Measurements from ENCODE around the gene TMEM132C.
"Not testable (repeated sequence)": the region's sequence is repeated elsewhere in the genome, so short reads cannot be mapped to it uniquely, and the experiment has no call there.

TMEM132C gene

DNA sequence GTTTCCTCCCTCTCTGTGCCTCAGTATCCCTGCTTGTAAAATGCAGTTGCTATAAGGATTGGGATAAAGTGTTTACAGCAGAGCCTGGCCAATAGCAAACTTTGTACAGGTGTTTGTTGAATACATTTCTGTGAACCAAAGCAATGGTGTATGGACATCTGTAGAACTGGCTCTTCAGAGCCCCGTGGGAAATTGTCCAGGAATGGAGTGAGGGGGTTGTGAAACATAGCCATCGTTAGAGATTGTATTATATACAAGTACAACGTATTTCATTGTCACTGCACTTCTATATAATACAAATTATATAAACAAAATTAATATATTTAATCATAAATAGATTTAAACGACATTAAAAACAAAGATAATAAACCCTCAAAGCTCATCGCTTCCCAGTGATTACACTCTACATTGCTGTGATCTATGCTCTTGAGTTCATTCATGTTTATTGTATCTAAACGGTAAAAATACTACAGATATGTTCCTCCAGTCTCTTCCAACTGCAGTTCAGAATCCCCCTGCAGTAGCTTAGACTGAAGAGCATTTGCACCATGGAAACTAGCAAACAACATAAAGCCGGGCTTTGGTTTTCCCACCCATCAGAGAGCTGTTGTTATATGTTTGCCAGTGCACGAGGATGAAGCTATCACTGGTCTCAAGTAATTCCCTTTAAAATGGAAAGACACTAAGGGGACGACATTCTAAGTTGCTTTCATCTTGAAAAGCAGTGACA is 216.7 kb downstream of the TMEM132C start:
- DNase-seq (ENCODE audit: low spot score): no peak

DNA sequence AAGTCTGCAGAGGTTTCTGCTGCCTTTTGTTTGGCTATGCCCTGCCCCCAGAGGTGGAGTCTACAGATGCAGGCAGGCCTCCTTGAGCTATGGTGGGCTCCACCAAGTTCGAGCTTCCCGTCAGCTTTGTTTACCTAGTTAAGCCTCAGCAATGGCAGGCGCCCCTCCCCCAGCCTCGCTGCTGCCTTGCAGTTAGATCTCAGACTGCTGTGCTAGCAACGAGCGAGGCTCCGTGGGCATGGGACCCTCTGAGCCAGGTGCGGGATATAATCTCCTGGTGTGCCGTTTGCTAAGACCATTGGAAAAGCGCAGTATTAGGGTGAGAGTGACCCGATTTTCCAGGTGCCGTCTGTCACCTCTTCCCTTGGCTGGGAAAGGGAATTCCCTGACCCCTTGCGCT is 230.4 kb downstream of the TMEM132C start:
- not testable (repeated sequence) for DNase-seq (ENCODE audit: low spot score)

DNA sequence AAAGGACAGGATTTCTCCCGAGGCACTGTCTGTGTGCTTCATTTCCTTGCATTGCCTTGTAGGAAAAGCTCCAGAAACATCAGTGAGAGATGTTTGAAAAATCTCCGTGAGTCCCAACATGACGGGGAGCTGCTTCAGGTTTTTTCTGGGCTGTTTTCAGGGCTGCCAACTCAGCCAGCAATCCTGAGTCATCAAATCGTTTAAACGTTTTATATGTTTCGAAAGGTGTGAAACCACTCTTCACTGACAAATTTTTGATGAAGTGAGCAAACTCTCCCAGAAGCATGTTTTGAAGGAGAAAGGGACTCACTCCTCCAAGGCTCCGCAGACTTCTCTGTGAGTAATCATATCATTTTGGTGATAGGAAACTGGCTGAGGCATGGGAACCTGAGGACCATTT is 240.5 kb downstream of the TMEM132C start:
- no peak for DNase-seq (ENCODE audit: low spot score)

DNA sequence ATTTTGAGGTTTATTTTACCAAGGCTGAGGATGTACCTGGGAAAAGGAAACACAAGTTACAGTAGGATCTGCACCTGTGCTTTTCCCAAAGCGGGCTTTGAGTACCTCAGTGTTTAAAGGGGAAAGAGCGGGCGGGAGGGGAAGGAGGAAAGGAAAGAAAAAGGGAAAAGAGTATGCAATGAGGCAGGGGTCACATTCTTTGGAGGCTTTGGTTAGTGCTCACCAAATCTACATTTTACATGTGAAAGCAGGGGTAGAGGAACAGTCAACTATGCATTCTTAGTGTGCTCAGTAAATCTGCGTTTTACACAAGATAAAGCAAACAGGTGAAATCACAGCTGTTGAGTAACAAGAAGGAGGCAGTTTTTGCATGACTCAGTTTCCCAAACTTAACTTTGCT is 242.2 kb downstream of the TMEM132C start:
- no peak for DNase-seq (ENCODE audit: low spot score)

DNA sequence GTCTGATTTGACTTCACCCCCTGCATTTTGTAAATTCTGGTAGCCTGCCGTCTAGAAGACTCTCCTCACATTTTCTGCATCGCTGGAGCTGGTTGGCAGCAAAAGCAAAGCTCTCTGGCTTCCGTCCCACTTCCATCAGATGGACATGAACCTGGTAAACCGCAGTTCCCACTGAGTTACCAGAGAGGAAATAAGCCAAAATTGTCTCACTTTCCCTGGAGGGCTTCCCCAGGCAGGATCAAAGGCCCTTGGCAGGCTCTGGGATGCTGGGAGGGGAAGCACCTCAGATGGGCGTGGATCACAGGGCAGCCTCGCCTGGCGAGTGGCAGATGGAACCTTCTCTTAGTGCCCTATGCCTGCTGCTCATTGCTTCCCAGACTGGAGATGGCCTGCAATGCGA is 243.5 kb downstream of the TMEM132C start:
- no peak for DNase-seq (ENCODE audit: low spot score)

DNA sequence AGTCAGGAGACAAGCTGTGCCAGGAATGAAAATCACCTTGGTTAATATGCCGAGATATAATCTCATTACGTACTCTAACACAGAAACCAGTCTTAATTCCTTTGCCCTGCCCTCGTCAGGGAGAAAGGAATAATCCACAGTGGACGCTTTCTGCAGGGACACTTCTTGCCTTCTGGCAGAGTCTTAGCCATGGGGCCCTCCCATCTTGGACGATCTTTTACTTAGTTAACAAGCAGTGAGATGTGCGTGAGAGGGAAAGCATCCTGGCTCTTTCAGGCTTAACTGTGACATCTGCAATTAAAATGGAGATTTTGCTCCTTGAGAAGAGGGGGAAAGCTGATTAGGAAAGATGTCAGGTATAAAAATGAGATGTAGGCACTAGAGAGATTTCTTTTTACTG is 246.4 kb downstream of the TMEM132C start:
- no peak for DNase-seq (ENCODE audit: low spot score)

DNA sequence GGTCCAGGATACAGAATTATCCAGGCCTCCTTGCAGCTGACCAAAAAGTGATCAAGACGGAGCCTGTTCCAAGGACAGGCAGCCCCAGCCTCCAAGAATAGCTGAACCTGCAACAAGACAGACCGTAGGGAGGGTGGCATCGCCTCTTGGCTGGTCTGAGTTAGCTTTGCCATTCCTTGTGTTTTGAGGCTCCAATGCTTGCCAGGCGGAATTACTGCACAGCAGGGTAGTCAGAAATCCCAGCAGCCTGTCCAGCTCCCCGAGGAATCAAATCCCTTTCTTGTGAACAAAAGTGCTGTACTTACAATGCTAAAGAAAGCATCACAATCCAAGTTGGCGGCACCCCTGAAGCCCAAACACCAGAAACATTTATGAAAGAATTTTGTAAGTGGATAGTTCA is 246.9 kb downstream of the TMEM132C start:
- no peak for DNase-seq (ENCODE audit: low spot score)

DNA sequence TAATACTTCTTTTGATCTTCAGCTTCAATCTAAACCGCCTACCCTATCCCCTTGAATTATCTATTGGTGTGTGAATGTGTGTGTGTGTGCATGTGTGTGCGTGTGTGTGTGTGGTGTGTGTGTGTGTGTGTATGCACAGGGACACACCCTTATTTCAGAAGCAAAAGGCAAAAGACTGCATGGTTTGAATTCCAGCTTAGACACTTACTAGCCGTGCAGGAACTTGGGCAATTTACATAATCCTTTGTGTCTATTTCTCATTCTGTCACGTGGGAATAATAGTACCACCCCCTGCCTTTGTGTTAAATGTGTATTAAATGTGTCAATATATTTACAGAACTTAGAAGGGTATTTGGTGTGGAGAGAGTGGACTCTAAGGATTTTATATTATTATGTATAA is 251.7 kb downstream of the TMEM132C start:
- DNase-seq (ENCODE audit: low spot score): no peak

DNA sequence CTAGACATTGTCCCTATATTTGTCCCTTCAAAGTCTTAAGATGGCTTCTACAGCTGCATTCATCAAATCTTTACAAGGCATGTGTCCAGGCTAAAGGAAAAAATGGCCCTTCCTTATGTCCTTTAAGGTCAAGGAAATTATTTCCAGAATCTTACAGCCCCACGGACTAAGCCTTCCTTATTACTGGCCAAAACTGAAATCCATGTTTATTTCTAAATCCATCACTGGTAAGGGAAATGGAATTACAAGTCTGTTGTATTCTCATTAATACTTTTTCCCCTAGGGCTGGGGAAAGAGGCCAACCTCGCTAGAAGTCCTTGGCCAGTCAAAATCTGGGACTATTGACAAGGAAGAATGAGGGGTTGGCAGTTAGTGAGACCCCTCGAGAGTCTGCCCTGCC is 252.5 kb downstream of the TMEM132C start:
- DNase-seq (ENCODE audit: low spot score): no peak

DNA sequence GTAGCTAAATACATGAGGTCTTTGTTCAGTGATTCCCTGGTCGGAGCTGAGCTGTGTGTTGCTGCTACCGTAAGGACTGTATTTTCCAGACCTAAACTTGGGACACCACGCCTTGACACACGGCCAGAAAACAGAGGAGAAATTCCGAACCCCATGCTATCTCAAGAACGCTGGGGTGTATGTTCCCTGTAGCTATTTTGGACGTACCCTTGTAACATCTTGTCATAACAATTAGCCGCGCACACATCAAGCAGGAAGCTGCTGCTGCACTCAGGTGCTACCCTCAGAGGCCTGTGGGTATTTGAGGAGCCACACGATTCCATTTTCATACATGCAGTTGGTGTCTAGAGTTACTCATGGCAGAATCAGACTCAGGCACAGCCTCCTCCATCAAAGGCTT is 255.0 kb downstream of the TMEM132C start:
- DNase-seq (ENCODE audit: low spot score): no peak

DNA sequence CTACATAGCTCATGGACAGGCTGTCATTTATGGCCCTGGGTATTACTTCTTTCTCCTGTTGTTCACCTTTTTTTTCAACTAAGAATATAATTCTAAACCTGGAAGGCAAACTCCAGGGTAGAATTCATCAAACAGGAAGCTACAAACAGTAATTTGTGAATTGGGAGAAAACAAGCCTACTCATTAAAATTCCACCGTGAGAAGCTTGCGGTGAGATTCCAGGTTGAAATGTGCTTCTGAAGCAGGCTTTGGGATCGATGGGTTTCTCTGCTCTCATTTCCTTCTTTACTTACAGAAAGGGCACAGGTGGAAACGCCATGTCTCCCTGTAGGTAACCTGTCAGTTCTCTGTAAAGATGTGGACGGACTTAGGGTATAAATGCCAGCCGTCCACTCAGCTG is 257.5 kb downstream of the TMEM132C start:
- DNase-seq (ENCODE audit: low spot score): no peak

DNA sequence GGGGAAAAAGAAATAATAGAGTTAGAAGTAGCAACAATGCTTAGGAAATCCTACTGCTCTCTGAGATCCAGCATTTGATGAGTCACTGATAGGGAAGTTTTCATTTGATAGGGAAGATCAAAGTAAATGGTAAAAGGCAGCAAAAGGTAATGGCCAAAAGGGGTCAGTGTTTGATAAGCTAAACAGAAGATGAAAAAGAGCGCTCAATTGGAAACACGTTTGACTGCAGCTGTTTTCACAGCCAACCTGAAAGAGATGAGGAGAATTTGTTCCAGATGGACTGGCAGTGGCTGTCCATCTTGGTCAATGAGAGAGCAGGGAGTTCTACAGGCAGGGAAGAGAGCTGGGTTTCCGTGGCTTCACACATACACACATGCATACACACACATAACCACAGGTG is 264.2 kb downstream of the TMEM132C start:
- no peak for DNase-seq (ENCODE audit: low spot score)

DNA sequence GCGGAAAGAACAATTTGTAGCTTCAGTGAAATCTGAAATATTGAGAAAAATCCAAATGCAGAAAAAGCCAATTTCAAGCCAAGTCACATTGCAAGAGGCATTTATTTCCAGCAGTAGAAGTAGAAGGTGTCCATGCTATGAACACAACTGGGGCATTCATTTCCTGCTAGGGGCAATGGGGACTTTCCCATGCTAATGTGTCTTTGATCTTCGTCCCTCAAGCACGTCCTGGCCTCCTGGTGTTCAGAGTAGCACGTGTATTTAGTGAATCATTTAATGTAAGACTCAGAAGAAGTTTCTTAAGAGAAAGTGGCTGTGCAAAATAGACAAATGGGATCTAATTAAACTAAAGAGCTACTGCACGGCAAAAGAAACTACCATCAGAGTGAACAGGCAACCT is 267.9 kb downstream of the TMEM132C start:
- DNase-seq (ENCODE audit: low spot score): no peak

DNA sequence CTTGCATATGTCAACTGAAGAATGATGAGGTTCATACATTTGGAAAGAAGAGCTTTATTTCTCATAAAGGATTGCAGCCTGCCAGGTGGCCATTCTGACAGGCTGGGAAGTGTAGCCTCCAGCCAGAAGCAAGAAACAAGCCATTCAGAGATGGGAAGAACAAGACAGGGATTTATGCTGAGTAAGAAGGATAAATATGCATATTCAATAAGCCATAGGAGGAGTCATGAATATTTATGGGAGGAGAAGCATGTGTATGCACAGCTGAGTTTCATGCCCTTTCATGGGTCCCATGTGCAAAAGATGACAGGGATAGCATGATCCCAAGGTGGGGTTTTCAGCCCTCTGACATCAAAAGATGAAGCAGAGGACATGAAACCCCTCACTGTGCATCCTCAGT is 269.8 kb downstream of the TMEM132C start:
- DNase-seq (ENCODE audit: low spot score): no peak

DNA sequence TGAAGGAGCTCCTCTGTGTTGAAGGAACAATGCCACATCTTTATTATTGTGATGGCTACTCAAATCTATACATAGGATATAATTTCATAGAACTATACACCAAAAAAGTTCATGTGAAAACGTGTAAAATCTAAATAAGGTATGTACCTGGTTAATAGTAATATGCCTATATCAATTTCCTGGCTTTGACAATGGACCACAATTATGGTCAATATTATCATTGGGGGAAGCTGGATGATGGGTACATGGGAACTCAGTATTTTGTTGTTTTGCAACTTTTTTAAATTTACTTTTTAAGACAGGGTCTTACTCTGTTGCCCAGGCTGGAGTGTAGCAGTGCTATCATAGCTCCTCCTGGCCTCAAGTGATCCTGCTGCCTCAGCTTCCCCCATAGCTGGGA is 270.7 kb downstream of the TMEM132C start:
- no peak for DNase-seq (ENCODE audit: low spot score)

DNA sequence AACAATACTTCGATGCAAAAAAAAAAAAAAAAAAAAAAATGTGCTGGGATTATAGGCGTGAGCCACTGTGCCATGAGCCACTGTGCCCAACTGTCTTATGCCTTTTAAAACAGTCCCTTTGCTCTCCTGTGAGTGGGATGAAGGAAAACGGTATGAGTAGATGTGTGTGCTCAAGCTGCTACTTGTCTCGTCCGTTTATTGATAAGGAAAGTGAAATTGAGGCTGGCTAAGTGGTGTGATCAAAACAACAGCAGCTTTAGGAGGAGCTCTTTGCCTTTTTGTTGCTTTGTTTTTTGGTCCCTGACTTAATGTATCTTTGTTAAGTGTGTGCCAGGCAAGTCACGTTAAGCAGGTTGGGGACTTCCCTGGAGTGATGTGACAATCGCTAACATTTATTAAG is 275.9 kb downstream of the TMEM132C start:
- no peak for DNase-seq (ENCODE audit: low spot score)

DNA sequence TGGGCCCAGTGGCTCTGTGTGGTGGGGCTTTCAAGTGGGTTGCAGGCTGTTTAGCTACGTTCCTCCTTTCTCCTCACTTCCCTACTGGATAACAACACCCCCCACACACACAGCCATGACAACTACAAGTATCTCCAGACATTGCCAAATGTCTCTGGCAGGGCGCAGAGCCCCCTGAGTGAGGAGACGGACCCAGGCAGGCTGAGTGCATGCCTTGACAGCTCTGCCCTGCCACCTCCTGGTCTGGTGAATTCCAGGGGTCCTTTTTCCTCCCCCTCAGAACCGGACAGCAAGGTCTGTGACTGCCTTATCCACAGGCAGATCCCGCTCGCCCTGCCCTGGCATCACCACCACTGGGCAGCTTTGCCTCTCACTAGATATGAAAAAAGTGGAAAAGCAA is 276.5 kb downstream of the TMEM132C start:
- no peak for DNase-seq (ENCODE audit: low spot score)

DNA sequence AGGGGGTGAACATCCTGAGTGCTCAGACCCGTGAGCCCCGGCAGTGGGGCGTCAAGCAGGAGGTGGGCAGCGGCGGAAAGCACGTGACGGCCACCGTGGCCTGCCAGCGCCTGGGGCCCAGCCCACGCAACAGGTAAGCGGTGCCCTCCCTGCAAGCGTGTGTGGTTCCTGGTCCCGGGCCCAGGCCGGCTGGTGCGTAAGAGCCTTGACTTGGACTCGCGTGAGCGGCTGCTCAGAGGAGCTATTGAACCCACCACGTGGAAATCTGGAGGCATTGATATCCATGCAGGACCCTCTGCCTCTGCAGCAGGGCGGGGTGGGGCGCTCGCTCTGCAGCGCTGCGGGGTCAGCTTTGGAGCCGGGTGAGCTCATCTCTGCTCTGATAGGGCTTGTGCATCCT is 277.0 kb downstream of the TMEM132C start:
- DNase-seq (ENCODE audit: low spot score): no peak

DNA sequence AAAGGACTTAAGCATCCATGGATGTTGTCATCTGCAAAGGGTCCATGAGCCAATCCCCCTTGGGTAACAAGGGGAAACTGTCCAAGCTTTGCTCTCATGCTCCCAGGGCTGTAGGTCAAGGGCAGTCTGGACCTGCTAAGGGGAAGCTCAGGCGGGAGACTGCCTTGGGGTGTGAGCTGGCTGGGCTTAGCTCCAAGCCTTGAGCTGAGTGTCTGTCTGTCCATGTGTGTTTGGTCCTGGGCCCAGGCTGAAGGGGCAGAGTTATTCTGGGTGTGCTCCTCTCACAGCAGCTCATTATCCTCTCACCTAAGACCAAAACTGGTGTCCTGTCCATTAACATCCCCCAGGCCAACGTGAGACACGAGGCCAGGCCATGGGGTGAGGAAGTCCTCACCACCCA is 282.0 kb downstream of the TMEM132C start:
- no peak for DNase-seq (ENCODE audit: low spot score)

DNA sequence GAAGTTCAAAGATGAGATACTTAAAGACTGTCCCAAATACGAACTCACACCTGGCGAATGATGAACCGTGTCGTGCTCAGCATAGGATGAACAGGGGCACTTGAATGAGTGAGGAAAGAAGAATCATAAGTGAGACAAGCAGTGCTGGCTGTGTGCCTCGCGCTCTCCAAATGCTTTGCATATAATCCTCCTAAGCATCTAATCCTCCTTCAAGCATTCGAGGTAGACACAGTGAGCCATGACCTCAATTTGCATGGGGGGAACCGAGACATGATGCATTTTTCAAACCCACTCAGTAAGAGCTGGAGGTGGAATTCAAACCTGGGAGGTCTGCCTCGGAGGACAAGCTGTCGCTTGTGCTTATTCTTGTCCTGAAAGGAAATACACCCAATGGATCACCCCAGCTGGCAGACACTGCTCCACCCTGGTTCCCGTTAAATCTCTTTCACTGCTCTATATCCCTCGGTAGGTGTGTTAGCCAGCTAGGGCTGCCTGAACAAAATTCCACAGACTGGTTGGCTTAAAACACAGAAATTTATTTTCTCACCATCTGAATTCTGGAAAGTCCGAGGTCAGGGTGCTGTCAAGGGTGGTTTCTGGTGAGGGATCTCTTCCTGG is 282.7 kb downstream of the TMEM132C start:
- DNase-seq (ENCODE audit: low spot score): no peak

DNA sequence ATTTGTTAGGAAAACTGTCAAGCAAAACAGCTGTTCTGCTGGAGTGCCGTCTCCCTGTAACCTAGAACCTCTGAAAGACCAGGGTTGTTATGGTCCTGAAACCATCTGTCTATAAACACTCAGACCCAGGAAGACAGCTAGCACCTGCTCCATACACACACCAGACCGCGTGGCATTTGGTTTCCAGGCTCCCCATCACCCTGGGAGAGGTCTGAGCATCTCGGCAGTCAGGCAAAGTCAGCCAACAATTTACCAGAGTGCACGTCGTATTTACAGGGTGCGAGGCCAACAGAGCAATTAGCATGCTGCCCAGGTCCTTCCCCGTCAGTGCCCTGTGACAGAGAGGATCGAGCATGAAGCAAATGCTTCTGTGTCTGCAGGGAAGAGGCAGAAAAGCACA is 284.3 kb downstream of the TMEM132C start:
- DNase-seq (ENCODE audit: low spot score): no peak

DNA sequence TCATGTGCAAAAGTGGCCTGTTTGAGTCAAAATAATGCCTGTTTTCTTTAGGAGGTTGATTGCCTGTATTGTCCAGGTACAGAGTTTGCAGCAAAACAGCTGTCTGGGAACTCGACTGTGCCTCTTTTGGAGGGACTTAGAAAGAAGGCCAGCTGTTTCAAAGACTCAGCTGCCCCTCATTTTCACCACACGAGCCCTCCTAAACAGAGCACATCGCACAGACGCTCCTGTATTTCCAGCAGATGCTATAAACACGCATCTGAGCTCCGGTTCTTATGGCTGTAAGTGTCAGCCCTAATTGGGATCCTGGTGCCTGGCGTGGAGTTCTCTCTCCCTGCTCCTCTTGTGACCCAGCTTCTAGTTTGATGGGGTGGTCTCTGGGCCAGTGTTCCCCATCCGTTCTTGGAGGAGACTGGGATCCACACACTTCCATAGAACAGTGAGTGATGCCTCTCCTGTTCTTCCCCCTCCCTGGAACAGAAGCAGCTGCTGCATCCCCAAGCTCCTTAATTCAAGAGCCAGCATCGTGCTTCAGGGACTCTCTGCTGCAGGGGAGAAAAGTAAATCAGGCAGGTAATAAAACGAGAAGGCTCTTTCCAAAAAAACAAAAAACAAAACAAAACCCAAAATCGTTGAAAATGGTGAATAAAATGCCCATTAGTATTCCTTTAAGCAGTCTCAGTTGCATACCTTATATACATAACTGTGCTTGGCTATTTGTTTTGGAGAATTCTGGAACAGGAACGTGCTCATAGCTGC is 287.8 kb downstream of the TMEM132C start:
- no peak for DNase-seq (ENCODE audit: low spot score)

DNA sequence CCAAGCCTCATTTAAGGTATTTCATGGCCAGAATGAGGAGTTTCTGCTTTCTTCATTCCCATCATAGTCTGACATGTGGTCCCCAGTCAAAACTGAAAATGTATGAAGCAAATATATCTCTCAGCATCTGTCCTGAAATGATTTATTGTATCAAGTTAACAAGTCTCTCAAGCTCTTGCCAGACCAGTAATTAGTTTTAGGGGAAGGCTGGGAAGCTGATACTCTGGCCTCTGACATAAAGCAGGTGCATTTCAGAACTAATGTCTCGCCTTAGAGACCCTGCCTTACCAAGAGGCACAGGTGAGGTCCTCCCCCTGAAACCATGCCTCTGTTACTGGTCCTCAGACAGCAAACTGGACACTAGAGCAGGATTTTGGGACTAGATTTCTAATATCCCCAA is 290.3 kb downstream of the TMEM132C start:
- DNase-seq (ENCODE audit: low spot score): no peak

Data from hepatic stellate cell (primary cell).